Activated T-helper 1 cell treated with Interleukin-2 at 50 U/mL for 16 hours (primary cell): Measurements from ENCODE around the gene KCNA10.
"Not testable (repeated sequence)": the region's sequence is repeated elsewhere in the genome, so short reads cannot be mapped to it uniquely, and the experiment has no call there.

Source experiments
- DNase-seq: peaks from one replicate; pipeline ENCODE4 v3.0.0-alpha.2; 2020; ENCODE audit warnings: low read depth

KCNA10 gene

GRCh38 chr1:110533230-110533629, 14.3 kb upstream of the KCNA10 start:
- no peak for DNase-seq

GRCh38 chr1:110529011-110529410, 10.0 kb upstream of the KCNA10 start:
- no peak for DNase-seq

- no peak for DNase-seq
These were observed 7.3 kb upstream of the KCNA10 start for GRCh38 chr1:110526201-110526780.

- DNase-seq: no peak
These were observed 6.2 kb upstream of the KCNA10 start for GRCh38 chr1:110525249-110525595.

GRCh38 chr1:110524311-110525248, 5.6 kb upstream of the KCNA10 start:
- DNase-seq: peak; percentile 18

- DNase-seq: no peak
These were observed 4.0 kb upstream of the KCNA10 start for GRCh38 chr1:110523011-110523410.

- no peak for DNase-seq
These were observed 3.6 kb upstream of the KCNA10 start for GRCh38 chr1:110522560-110522959.

GRCh38 chr1:110520827-110521226, 1.9 kb upstream of the KCNA10 start:
- DNase-seq: no peak

- no peak for DNase-seq
These were observed 3.1 kb downstream of the KCNA10 start for GRCh38 chr1:110515891-110516290.

- DNase-seq: no peak
These were observed 3.9 kb downstream of the KCNA10 start for GRCh38 chr1:110515041-110515440.

- DNase-seq: no peak
These were observed 5.5 kb downstream of the KCNA10 start for GRCh38 chr1:110513511-110513910.

- DNase-seq: no peak
These were observed 7.5 kb downstream of the KCNA10 start for GRCh38 chr1:110511436-110511835.

- DNase-seq: not testable (repeated sequence)
These were observed 8.1 kb downstream of the KCNA10 start for GRCh38 chr1:110510921-110511320.

GRCh38 chr1:110509655-110510054, 9.3 kb downstream of the KCNA10 start:
- no peak for DNase-seq

GRCh38 chr1:110508028-110508940, 10.7 kb downstream of the KCNA10 start:
- no peak for DNase-seq

- DNase-seq: no peak
These were observed 12.4 kb downstream of the KCNA10 start for GRCh38 chr1:110506541-110506940.

GRCh38 chr1:110505596-110505995, 13.4 kb downstream of the KCNA10 start:
- no peak for DNase-seq

- no peak for DNase-seq
These were observed 14.7 kb downstream of the KCNA10 start for GRCh38 chr1:110504226-110504625.

GRCh38 chr1:110503471-110503870, 15.5 kb downstream of the KCNA10 start:
- no peak for DNase-seq

GRCh38 chr1:110502402-110503151, 16.4 kb downstream of the KCNA10 start:
- DNase-seq: no peak

- no peak for DNase-seq
These were observed 17.4 kb downstream of the KCNA10 start for GRCh38 chr1:110501488-110502132.
